ENCODE data around the gene TLL1. TPM values are rescaled to one million over a fixed set of nuclear protein-coding genes. Genes with fewer than 3 reads are reported as not detected.

Gene TLL1
- total RNA-seq, 1 experiment from 2014 or later = 0.37 TPM

GRCh38 chr4:165874072-165874790, 1.2 kb downstream of the TLL1 start:
- H3K4me1 ChIP-seq (ENCODE audit: control insufficient read depth in 1 of 2, insufficient read depth in 2 of 2, low read length in 2 of 2) = peaks cover 6 to 26% of the 10 kb centered on the region in 2 experiments; a peak in 3 of 4 replicates
- ChIA-PET CTCF (no interaction called here), POLR2A (interaction anchor here (2.5 kb wide), 1 partner anchor 13 kb away, joined by 7 read pairs; no protein-coding TSS in a partner anchor), RAD21 (ENCODE audit: low non-redundant PET in 1 of 2, low total read pairs in 2 of 2, uncharacterized antibody in 2 of 2, unreplicated experiment in 2 of 2) (interaction anchor here in 1 of 2 experiments (0.6 kb wide), 1 partner anchor 186 kb away, joined by 3 read pairs; no protein-coding TSS in a partner anchor)
- DNase-seq (ENCODE audit: low read depth, low spot score) = no peak
- H3K27me3 ChIP-seq (ENCODE audit: insufficient read depth, low read length) = no peaks in the 10 kb centered on the region
- H3K9me3 ChIP-seq (ENCODE audit: control insufficient read depth in 1 of 2, insufficient read depth in 1 of 2, low read depth in 1 of 2, low read length in 2 of 2) = no peaks in the 10 kb centered on the region
- no peaks in the 10 kb centered on the region for H4K20me1 ChIP-seq (ENCODE audit: insufficient read depth)
- H3K79me2 ChIP-seq (ENCODE audit: insufficient read depth, low read length) = no peaks in the 10 kb centered on the region
- intact Hi-C loops (cut with micrococcal nuclease) = no loop called here
- H3K9me2 ChIP-seq (ENCODE audit: insufficient read depth) = no peaks in the 10 kb centered on the region
- peak overlapping the region; percentile 38 for H2AFZ ChIP-seq (ENCODE audit: low read depth, low read length, poor library complexity, severe bottlenecking)
- H3K27ac ChIP-seq (ENCODE audit: low read depth, low read length) = no peak overlapping the region
- H3K4me2 ChIP-seq (ENCODE audit: low read length) = peak overlapping the region; percentile 95
- 0 out of 2 replicates have a peak, but pooled peaks have one; percentile 1 for ATAC-seq
- no peaks in the 10 kb centered on the region for H3K36me3 ChIP-seq (ENCODE audit: control insufficient read depth in 1 of 2, insufficient read depth in 2 of 2, low read length in 2 of 2)
- peak overlapping the region; percentile 48; the same call in 1 of the 2 replicates for H3K9ac ChIP-seq (ENCODE audit: low read length)
- peak overlapping the region; percentile 62 to 69 for H3K4me3 ChIP-seq (replicated peaks in 1 of 2; ENCODE audit: low read depth in 1 of 2, low read length in 2 of 2)
- BruUV-seq (replicated peaks) = no TSS peak
- no peak for TF ChIP-seq EGR1 (IDR thresholded peaks at IDR 0.05; ENCODE audit: low read depth)
- no peak for TF ChIP-seq YY1 (IDR thresholded peaks at IDR 0.05; ENCODE audit: extremely low read depth, insufficient replicate concordance, low read depth, low read length)
- no peak for TF ChIP-seq CEBPB (IDR thresholded peaks at IDR 0.05; ENCODE audit: low read depth)
- no peak for TF ChIP-seq SP1 (IDR thresholded peaks at IDR 0.05; ENCODE audit: low read depth)
- TF ChIP-seq EZH2 (IDR thresholded peaks at IDR 0.05) = no peak
- TF ChIP-seq MAX (IDR thresholded peaks at IDR 0.05) = no peak
- no peak for TF ChIP-seq CBX3 (IDR thresholded peaks at IDR 0.05; ENCODE audit: low read depth)
- TF ChIP-seq SRF (IDR thresholded peaks at IDR 0.05; ENCODE audit: low read depth) = no peak
- no peak for TF ChIP-seq EZH2phosphoT487 (IDR thresholded peaks at IDR 0.05; ENCODE audit: borderline replicate concordance)
- TF ChIP-seq TCF7L2 (IDR thresholded peaks at IDR 0.05; ENCODE audit: borderline replicate concordance, extremely low read depth, insufficient read depth, insufficient read length) = no peak
- no peak for TF ChIP-seq FOSL1 (IDR thresholded peaks at IDR 0.05; ENCODE audit: low read depth)

Data from HCT116 (cell line).